Measurements from ENCODE around the gene ERG.

DNA sequence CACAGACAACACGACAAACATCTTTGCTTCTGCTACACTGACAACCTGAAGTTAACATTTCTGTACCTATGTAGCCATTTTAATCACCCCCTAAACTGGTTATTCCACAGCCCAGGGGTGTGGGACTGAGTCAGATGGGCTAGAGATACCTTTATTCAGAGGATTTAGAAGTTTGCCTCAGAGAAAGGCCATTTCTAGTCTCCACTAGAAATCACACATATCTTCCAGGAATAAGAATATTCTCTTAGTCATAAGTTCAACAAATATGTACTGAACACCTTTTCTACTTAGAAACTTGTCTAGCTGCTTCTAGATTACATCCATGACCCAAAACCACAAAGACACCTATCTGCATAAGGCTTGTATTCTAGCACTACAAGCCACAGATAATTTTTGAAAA lies 38.8 kb downstream of the ERG start:
- TF ChIP-seq, protein P1, sequence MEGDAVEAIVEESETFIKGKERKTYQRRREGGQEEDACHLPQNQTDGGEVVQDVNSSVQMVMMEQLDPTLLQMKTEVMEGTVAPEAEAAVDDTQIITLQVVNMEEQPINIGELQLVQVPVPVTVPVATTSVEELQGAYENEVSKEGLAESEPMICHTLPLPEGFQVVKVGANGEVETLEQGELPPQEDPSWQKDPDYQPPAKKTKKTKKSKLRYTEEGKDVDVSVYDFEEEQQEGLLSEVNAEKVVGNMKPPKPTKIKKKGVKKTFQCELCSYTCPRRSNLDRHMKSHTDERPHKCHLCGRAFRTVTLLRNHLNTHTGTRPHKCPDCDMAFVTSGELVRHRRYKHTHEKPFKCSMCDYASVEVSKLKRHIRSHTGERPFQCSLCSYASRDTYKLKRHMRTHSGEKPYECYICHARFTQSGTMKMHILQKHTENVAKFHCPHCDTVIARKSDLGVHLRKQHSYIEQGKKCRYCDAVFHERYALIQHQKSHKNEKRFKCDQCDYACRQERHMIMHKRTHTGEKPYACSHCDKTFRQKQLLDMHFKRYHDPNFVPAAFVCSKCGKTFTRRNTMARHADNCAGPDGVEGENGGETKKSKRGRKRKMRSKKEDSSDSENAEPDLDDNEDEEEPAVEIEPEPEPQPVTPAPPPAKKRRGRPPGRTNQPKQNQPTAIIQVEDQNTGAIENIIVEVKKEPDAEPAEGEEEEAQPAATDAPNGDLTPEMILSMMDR (IDR thresholded peaks at IDR 0.05), result no peak
- TF ChIP-seq POLR2A (IDR thresholded peaks at IDR 0.05), result no peak

Measured in Peyer's patch (tissue), 4 donors.